NCI-H69 (cell line): ENCODE data around the gene FAM72B.
"Not testable (repeated sequence)": the region's sequence is repeated elsewhere in the genome, so short reads cannot be mapped to it uniquely, and the experiment has no call there.

Experiments used
- DNase-seq: peaks from one replicate; lab custom pipeline; 2025; lab: John Stamatoyannopoulos, UW

Gene FAM72B

DNA sequence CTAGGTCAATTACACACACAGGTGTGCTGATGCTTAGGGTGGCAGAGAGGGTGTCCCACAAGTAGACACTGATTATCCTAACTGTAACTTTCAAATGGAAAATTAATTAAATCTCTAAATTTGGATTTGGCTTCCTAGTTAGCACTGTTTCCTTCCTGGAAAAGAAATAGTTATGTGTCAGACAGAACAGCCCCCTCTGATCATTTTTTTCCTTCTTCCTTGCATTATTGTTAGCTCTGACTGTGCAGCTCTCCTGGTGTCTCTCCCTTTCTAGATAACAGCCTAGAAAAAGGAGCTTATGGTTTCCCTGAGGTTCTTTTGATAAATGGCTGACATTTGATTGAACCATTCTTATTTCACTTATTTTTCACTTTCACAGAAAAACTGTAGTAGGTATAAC lies 31.4 kb downstream of the FAM72B start:
- not testable (repeated sequence) for DNase-seq

DNA sequence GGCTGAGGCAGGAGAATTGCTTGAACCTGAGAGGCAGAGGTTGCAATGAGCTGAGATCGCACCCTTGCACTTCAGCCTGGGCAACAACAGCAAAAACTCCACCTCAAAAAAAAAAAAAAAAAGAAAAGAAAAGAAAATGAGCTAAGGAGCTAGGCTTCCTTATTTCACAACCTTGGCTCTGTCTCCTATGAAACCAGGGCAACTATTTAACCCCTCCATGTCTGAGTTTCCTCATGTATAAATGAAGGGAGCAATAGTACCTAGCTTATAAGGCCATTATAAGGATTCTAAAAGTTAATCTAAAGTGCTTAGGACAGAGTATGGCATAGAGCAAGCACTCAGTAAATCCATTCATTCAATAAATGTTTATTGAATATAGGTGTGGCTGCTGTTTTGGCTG lies 32.8 kb downstream of the FAM72B start:
- DNase-seq: not testable (repeated sequence)

DNA sequence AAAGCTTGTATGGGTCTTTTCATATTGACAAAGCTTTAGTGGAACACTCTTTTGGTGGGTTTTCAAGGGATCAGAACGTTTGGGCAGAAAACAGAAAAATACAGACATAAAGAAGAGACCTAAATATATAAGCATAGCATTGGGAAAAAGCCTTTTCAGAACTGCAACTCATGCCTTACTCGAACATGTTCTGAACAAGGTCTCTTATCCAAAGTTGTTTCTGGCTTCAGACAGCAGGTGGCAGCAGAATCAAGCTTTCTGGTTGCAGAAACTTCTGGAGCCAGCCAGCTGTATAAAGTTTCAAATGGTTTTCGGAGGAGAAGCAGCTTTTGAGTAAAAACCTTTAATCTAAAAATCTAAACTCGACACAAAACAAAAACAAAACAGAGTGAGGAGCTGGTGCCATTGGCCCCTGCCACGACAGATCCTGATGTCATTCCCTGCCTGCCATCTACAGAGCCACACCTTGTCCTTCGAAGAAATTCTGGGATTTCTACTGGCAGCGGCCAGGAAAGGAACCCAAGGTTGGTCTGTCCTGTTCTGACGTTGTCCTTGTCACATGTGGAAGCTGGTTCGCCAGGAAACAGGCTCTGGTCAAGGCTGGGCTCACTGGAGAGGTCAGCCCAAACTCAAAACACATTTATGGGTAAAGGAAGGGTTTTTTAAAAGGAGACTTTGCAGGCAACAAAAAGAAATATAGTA lies 35.5 kb downstream of the FAM72B start:
- not testable (repeated sequence) for DNase-seq

DNA sequence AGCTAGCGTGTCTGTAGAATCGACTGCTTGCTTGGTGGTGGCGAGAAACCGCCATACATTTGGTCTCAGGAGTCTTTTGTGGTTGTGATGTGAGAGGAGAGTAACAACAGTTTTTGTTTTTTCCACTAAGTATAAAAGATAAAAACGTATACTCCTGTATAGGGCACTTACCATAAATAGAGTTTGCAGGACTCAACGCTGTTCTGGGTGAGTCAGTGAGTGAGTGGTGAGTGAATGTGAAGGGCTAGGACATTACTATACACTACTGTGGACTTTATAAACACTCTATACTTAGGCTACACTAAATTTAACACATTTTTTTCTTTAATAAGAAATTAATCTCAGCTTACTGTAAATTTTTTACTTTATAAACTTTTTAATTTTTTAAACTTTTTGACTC lies 43.7 kb downstream of the FAM72B start:
- not testable (repeated sequence) for DNase-seq

DNA sequence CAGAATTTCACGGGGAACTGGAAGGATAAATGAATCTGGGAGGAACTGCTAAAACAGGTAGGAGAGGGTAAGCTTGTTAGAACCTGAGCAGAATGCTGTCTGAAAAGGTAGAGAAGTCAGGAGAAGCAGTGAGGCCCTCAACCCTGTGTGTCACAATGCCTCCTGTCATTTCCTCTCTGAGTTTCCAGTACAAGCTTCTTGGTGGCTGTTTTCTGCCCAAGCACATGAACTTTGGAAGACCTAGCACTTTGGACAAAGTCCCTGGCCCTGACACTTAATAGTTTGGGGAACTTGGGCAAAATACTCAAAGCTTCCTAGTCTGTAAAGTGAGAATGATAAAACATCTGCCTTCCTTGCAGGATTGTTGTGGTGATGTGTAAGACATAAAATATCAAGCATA lies 52.6 kb downstream of the FAM72B start:
- DNase-seq: not testable (repeated sequence)

DNA sequence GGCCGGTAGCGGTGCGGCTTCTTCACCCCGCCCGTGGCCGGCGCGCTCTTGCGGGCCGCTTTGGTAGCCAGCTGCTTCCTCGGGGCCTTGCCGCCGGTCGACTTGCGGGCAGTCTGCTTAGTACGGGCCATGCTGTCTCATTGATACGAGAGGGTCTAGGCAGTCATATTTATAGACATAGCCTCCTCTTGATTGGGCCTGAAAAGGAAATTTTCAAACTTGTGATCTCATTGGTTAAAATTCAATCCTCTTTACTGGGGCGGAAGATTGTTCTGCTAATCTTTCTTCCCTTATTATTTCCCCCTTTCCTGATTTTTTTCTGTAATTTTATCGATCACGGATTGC lies 65.7 kb downstream of the FAM72B start:
- DNase-seq: not testable (repeated sequence)
